ENCODE results near the gene SLC41A2. TPM values are rescaled to one million over a fixed set of nuclear protein-coding genes. Genes with fewer than 3 reads are reported as not detected.

The SLC41A2 gene
- total and polyA plus RNA-seq, 2 of the 13 experiments (the other 11 are each of a cell fraction or from before 2014, with no cell fraction given), result 2.3 to 12.8 TPM

DNA sequence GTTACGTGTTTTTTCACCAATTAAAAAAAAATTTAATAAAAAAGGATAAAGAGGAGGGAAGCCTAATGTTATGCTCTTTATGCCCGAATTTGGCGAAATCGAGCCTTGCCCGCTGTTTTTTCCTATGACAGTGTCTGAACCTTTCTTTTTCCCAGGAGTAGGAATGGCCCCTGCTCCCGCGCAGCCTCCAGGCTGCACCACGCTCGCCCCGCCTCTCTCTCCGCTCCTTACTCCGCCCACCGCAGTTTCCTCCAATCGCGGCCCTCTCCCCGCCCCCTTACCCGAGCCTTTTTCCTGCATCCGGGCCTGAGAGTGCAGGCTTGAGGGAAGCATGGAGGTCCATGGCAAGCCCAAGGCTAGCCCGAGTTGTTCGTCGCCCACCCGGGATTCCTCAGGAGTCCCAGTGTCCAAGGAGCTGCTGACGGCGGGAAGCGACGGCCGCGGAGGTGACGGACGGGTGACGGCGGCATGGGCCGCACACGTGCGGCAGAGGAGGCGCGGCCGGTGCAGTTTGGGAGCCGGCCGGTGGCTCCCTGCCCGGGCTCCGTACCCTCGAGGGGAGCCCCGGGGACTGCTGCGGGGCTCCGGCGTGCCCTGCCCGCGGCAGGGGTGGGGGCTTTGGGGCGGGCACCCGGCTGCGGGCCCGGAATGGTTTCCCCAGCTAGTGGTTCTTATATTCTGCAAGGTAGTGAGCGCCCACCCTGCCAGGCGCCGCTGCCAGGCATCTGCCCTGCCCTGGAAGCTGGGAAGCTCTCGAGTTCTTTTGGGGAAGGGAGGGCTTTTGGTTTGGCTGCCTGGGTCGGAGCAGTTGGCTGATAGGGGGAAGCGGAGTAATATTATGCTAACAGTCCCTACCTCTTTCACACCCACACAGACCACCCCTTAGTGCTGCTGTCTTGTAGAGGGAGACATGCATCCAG lies 28.2 kb upstream of the SLC41A2 start, which contains the start of gene NOPCHAP1 (continued):
- 0 out of 2 replicates have a peak, but pooled peaks have one; percentile 35 for TF ChIP-seq NCOA1 (CRISPR knock-in tag; IDR thresholded peaks at IDR 0.05)
- TF ChIP-seq, protein P1, sequence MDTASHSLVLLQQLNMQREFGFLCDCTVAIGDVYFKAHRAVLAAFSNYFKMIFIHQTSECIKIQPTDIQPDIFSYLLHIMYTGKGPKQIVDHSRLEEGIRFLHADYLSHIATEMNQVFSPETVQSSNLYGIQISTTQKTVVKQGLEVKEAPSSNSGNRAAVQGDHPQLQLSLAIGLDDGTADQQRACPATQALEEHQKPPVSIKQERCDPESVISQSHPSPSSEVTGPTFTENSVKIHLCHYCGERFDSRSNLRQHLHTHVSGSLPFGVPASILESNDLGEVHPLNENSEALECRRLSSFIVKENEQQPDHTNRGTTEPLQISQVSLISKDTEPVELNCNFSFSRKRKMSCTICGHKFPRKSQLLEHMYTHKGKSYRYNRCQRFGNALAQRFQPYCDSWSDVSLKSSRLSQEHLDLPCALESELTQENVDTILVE (CRISPR knock-in tag; IDR thresholded peaks at IDR 0.05), result 0 out of 2 replicates have a peak, but pooled peaks have one; percentile 44
- peak; percentile 91 for TF ChIP-seq HNRNPLL (IDR thresholded peaks at IDR 0.05; ENCODE audit: low read depth, low read length, poor library complexity, severe bottlenecking)
- TF ChIP-seq ZNF720 (CRISPR knock-in tag; IDR thresholded peaks at IDR 0.05), result no peak
- 0 out of 2 replicates have a peak, but pooled peaks have one; percentile 20 for TF ChIP-seq ZNF605 (CRISPR knock-in tag; IDR thresholded peaks at IDR 0.05)
- TF ChIP-seq GTF3A (CRISPR knock-in tag; conservative IDR thresholded peaks at IDR 0.05), result no peak
- TF ChIP-seq, protein P2, sequence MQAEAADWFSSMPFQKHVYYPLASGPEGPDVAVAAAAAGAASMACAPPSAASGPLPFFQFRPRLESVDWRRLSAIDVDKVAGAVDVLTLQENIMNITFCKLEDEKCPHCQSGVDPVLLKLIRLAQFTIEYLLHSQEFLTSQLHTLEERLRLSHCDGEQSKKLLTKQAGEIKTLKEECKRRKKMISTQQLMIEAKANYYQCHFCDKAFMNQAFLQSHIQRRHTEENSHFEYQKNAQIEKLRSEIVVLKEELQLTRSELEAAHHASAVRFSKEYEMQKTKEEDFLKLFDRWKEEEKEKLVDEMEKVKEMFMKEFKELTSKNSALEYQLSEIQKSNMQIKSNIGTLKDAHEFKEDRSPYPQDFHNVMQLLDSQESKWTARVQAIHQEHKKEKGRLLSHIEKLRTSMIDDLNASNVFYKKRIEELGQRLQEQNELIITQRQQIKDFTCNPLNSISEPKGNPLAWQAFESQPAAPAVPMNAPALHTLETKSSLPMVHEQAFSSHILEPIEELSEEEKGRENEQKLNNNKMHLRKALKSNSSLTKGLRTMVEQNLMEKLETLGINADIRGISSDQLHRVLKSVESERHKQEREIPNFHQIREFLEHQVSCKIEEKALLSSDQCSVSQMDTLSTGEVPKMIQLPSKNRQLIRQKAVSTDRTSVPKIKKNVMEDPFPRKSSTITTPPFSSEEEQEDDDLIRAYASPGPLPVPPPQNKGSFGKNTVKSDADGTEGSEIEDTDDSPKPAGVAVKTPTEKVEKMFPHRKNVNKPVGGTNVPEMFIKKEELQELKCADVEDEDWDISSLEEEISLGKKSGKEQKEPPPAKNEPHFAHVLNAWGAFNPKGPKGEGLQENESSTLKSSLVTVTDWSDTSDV (CRISPR knock-in tag; IDR thresholded peaks at IDR 0.05), result no peak
- TF ChIP-seq ZNF10 (CRISPR knock-in tag; IDR thresholded peaks at IDR 0.05; ENCODE audit: borderline replicate concordance, low read depth), result no peak
- TF ChIP-seq ISL2 (CRISPR knock-in tag; IDR thresholded peaks at IDR 0.05), result no peak
- peak; percentile 70 for TF ChIP-seq KLF6 (CRISPR knock-in tag; IDR thresholded peaks at IDR 0.05)
- no peak for TF ChIP-seq TRIM24 (CRISPR knock-in tag; IDR thresholded peaks at IDR 0.05)
- TF ChIP-seq HHEX (CRISPR knock-in tag; IDR thresholded peaks at IDR 0.05), result no peak
- 0 out of 2 replicates have a peak, but pooled peaks have one; percentile 75 for TF ChIP-seq ZNF225 (CRISPR knock-in tag; IDR thresholded peaks at IDR 0.05)
- TF ChIP-seq ZNF768 (CRISPR knock-in tag; IDR thresholded peaks at IDR 0.05), result peak; percentile 65; the same call in 1 of the 2 replicates
- TF ChIP-seq SP1 (IDR thresholded peaks at IDR 0.05), result no peak
- TF ChIP-seq SP1 (CRISPR knock-in tag; IDR thresholded peaks at IDR 0.05), result peak; percentile 78
- TF ChIP-seq, protein P3, sequence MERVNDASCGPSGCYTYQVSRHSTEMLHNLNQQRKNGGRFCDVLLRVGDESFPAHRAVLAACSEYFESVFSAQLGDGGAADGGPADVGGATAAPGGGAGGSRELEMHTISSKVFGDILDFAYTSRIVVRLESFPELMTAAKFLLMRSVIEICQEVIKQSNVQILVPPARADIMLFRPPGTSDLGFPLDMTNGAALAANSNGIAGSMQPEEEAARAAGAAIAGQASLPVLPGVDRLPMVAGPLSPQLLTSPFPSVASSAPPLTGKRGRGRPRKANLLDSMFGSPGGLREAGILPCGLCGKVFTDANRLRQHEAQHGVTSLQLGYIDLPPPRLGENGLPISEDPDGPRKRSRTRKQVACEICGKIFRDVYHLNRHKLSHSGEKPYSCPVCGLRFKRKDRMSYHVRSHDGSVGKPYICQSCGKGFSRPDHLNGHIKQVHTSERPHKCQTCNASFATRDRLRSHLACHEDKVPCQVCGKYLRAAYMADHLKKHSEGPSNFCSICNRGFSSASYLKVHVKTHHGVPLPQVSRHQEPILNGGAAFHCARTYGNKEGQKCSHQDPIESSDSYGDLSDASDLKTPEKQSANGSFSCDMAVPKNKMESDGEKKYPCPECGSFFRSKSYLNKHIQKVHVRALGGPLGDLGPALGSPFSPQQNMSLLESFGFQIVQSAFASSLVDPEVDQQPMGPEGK (CRISPR knock-in tag; IDR thresholded peaks at IDR 0.05), result 0 out of 2 replicates have a peak, but pooled peaks have one; percentile 11
- peak; percentile 56; the same call in 1 of the 2 replicates for TF ChIP-seq NAIF1 (CRISPR knock-in tag; IDR thresholded peaks at IDR 0.05; ENCODE audit: borderline replicate concordance)
- TF ChIP-seq, protein P4, sequence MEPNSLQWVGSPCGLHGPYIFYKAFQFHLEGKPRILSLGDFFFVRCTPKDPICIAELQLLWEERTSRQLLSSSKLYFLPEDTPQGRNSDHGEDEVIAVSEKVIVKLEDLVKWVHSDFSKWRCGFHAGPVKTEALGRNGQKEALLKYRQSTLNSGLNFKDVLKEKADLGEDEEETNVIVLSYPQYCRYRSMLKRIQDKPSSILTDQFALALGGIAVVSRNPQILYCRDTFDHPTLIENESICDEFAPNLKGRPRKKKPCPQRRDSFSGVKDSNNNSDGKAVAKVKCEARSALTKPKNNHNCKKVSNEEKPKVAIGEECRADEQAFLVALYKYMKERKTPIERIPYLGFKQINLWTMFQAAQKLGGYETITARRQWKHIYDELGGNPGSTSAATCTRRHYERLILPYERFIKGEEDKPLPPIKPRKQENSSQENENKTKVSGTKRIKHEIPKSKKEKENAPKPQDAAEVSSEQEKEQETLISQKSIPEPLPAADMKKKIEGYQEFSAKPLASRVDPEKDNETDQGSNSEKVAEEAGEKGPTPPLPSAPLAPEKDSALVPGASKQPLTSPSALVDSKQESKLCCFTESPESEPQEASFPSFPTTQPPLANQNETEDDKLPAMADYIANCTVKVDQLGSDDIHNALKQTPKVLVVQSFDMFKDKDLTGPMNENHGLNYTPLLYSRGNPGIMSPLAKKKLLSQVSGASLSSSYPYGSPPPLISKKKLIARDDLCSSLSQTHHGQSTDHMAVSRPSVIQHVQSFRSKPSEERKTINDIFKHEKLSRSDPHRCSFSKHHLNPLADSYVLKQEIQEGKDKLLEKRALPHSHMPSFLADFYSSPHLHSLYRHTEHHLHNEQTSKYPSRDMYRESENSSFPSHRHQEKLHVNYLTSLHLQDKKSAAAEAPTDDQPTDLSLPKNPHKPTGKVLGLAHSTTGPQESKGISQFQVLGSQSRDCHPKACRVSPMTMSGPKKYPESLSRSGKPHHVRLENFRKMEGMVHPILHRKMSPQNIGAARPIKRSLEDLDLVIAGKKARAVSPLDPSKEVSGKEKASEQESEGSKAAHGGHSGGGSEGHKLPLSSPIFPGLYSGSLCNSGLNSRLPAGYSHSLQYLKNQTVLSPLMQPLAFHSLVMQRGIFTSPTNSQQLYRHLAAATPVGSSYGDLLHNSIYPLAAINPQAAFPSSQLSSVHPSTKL (CRISPR knock-in tag; IDR thresholded peaks at IDR 0.05), result peak; percentile 26; the same call in 1 of the 2 replicates
- TF ChIP-seq CENPX (CRISPR knock-in tag; IDR thresholded peaks at IDR 0.05), result no peak

Measured in HepG2 (cell line).